Measurements from ENCODE around the gene DHRS7B.

Gene DHRS7B

DNA sequence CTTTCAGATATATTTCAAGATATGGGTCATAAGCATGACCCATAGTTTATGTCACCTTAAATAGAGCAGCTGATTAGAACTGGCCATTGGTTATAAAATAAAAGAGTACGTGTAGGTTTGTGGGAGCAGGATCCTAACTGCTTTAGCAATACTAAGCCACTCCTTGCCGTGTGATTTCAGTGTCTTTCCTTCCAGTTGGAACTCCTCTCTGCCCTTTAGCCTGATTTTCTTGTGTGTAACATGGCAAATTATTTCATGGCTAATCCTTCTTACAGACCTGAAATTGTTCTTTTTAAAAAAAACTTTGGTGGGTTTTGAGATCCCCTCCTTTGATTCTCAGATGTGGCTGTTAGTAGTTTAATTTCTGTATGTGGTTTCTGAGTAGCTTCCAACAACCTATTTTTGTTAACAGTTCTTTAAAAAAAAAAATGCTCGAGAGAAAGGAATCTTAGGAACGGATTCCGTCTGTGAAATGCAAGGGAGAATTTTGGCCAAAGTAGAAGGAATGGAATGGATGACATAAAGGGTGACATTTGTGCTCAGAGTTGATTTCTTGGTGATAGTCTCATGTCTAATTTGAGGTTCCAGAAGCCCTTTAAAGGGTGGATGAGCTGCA is 39.9 kb downstream of the DHRS7B start:
- TF ChIP-seq CTCF (IDR thresholded peaks at IDR 0.05; ENCODE audit: low read depth, low read length), result no peak
- H3K4me3 ChIP-seq (ENCODE audit: low read depth, low read length), result no peak overlapping the region

DNA sequence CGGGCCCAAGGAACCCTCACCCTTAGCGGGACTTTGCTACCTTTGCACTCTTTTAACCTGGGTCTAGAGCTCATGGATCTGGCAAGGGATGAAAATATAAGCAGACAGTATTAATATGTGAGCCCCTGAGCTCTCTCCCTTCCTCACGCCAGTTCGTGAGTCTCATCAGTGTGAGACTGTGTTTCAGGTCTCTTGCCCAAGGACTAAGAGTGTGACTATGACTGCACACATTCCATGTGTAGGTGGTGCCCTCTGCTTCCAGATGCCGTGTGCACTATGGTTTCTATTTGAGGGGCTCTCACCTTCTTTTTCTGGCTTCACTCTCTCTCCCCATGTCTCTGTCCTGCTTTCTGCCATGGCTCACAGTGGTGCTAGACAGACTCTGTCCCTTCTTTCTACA is 40.5 kb downstream of the DHRS7B start:
- no peak for TF ChIP-seq CTCF (IDR thresholded peaks at IDR 0.05; ENCODE audit: low read depth, low read length)
- H3K4me3 ChIP-seq (ENCODE audit: low read depth, low read length), result no peak overlapping the region

GRCh38 chr17:21168555-21168865 is 41.7 kb downstream of the DHRS7B start:
- TF ChIP-seq CTCF (IDR thresholded peaks at IDR 0.05; ENCODE audit: low read depth, low read length), result no peak
- no peak overlapping the region for H3K4me3 ChIP-seq (ENCODE audit: low read depth, low read length)

DNA sequence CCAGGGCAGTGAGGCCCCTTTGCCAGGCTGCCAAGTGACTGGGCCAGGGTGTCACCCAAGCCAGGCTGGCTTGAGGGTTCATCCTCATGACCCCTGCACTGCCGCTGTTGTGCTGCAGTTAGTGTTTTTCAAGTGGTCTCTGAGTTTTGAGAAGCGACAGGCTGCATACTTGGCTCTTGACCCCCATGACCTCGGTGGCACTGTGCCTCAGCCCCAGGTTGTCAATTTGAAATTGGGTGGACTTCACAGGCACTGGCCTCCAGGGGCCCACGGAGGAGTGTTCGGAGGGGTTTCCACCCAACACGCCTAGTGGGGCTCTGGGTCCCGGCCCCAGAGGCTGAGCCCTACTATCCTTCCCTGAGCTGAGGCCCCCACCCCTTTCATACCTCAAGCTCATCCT is 42.7 kb downstream of the DHRS7B start:
- H3K4me3 ChIP-seq (ENCODE audit: low read depth, low read length), result no peak overlapping the region
- no peak for TF ChIP-seq CTCF (IDR thresholded peaks at IDR 0.05; ENCODE audit: low read depth, low read length)

DNA sequence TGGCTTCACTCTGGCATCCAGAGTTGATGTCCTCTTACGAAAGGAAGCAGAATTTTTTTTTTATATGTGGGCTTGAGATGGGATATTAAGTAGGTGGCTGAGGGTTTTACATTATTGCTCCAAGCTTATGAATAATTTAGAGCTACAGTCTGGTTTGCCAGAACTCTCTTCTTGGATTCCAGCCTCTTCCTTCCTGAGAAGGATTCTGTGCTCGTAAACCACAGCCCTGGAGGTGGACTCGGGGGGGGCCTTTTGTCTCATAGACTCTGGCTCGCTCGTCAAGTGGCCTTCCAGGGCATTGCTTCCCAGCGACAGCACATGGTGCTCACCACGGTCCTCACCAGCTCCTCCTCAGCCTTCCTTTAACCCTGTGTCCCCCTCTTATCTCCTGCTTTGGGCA is 44.0 kb downstream of the DHRS7B start:
- H3K4me3 ChIP-seq (ENCODE audit: low read depth, low read length), result no peak overlapping the region
- TF ChIP-seq CTCF (IDR thresholded peaks at IDR 0.05; ENCODE audit: low read depth, low read length), result no peak

DNA sequence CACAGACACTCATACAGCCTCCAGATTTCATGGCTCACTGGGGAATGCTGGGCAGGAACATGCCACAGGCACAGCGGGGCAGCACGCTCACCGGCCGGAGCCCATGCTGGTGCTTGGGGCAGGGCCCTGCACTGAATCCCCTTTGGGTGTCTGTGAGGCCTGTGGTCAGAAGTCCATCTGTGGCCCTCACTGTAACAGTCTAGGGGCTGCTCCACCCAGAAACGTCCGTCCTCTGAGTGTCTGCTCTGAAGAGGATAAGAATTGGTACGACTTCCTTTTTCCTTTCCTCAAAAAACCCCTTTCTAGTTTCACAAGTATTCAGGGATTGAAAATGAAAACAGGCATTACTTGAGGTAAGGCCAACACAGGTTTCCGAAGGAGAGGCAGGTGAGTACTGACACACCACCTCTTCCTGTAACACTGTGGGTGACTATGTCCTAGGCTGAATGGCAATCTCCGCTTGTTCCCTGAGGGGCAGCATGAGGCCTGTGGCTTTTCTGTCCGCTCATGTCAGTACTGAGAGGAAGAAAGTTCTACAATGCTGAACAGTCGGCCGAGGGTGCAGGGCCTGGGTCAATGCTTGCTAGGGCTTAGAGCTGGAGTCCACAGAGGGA is 44.7 kb downstream of the DHRS7B start:
- no peak overlapping the region for H3K4me3 ChIP-seq (ENCODE audit: low read depth, low read length)
- no peak for TF ChIP-seq CTCF (IDR thresholded peaks at IDR 0.05; ENCODE audit: low read depth, low read length)

DNA sequence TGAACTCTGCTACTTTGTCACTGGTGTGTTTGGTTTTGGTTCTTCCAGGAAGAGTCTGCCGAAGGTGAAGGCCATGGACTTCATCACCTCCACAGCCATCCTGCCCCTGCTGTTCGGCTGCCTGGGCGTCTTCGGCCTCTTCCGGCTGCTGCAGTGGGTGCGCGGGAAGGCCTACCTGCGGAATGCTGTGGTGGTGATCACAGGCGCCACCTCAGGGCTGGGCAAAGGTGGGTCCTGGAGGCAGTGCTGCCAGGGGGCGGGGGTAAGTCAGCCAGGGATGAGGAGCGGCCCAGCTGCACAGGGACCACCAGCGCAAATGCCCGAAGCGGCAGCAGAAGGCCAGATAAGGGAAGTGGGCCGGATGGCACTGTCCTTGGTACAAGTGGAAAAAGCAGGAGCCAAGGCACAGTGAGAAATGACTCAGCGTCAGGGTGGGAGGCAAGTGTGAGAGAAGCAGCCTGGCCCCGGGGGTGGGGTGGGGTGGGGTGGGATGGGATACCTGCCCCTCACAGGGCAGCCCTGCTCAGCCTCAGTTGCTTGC is 45.3 kb downstream of the DHRS7B start:
- no peak overlapping the region for H3K4me3 ChIP-seq (ENCODE audit: low read depth, low read length)
- no peak for TF ChIP-seq CTCF (IDR thresholded peaks at IDR 0.05; ENCODE audit: low read depth, low read length)
